GM21515 (cell line): ENCODE data around the gene NDUFB1.

Source experiments
- ATAC-seq: cut with Tn5 transposase; IDR thresholded peaks from one replicate; pipeline ENCODE4 v1.9.1; 2021; ENCODE audit not compliant: unreplicated experiment

Gene NDUFB1

DNA sequence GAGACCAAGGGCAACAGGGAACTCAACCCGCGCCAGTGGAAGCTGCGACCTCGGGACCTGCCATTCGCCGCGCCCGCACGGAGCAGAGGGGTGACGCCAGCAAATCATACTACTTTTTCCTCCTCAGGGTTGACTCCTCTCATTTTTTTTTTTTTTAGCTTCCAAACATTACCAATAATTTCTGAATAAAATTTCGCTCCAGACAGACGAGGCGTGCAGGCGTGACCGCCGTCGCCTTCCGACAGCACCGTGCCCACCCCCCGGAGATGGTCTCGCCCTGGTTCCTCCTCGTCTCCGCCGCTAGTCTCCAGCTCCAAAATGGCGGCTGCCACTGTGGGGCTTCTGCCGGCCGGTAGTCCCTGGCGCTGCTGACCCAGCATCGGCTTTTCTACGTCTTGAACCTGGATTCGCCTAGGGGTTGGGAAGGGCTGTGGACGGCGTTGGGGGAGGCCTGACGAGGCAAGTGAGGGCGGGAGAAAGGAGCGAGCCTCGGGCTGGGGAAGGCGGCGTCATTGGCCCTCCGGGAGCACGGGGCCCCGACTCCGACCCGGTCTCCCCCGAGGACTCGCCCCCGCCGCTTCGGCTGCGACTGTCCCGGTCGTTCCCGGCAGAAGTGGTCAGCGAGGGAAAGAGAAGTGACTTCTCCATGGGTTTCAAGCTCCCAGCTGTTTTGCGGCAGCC, at the start of gene NDUFB1, which contains the start of gene CPSF2:
Gene NDUFB1 (minus strand): TSS at position 37 of the 681 bp plus-strand sequence. CDS start 4,069 bp downstream, outside the sequence.
Gene CPSF2 (plus strand): TSS at position 300 of the 681 bp plus-strand sequence. CDS start 9,016 bp downstream, outside the sequence.
- ATAC-seq: peak; percentile 85

DNA sequence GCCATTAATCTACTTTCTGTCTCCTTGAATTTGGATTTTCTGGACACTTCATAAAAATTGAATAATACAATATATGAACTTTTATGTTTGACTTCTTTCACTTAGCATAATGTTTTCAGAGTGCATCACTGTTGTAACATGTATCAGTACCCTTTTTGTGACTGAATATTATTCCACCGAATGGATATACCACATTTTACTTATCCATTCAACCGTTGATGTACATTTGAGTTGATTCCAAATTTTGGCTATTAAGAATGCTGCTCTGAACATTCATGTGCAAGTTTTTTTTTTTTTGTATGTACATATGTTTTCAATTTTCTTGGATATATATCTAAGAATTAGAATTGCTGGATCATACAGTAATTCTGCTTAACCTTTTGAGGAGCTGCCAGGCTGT, 43.5 kb upstream of the NDUFB1 start:
- no peak for ATAC-seq

DNA sequence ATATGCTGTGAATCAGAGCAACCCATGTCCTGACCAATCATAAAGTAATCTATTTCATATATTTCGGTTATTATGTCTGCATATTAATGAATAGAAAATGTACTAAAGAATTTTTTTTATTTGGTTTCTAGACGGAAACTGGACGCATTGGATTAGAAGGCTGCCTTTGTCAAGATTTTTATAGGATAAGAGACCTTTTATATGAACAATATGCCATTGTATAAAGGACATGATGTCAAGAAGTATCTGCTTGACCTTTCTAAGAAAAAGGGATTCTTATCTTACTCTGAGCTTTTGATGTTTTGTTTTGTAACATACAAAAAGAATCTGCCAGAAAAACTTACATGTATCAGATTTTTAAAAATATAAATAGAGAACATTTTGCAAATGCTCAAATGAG, 40.0 kb upstream of the NDUFB1 start:
- ATAC-seq: no peak

DNA sequence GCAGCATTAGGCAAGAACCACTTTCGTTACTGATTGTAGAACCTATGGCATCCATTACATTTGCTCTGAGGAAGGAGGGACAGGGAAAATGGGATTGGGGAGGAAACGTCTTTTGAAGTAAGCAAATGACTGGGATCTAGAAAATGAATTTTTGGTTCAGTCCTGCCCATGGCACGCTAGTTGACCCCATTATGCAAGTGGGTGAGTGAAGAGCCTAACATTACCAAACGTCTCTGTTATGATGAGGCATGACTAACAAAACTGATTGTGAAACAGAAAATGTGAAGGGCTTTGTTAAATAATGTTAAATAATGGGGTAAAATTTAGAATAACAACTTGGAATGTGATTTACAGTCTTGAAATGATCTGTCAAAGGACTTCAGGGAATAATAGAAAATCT, 39.1 kb upstream of the NDUFB1 start:
- no peak for ATAC-seq

DNA sequence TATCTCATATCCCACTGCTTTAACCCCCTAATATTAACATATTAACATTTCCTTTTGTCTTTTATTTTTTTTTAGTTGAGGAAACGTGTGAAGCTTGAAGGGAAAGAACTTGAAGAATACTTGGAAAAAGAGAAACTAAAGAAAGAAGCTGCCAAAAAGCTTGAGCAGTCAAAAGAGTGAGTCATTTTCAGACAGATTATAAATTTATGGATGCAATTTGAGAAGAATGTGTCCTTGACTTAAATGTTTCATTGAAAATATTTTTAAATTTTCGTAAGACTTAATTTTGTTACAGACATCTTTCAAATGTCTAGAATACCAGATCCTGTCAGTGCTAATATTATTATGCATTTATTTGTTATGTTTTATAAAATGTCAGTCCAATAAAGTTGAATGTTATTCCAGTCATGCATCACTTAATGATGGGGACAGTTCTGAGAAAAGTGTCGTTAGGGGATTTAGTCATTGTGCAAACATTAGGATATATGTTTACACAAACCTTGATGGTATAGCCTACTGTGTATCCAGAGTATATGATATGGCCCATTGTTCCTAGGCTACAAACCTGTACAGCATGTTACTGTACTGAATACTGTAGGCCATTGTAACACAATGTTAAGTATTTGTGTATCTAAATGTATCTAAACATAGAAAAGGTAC, 32.9 kb upstream of the NDUFB1 start:
- no peak for ATAC-seq

DNA sequence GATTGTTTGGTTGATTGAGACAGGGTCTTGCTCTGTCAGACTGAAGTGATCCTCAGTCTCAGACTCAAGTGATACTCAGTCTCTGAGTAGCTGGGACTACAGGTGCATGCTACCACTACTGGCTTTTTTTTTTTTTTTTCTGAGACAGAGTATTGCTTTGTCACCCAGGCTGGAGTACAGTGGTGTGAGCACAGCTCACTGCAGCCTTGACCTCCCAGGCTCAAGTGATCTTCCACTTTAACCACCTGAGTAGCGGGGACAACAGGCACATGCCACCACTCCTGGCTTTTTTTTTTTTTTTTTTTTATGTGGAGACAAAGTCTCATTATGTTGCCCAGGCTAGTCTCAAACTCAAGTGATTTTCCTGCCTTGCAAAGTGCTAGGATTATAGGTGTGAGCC, 32.1 kb upstream of the NDUFB1 start:
- ATAC-seq: no peak

DNA sequence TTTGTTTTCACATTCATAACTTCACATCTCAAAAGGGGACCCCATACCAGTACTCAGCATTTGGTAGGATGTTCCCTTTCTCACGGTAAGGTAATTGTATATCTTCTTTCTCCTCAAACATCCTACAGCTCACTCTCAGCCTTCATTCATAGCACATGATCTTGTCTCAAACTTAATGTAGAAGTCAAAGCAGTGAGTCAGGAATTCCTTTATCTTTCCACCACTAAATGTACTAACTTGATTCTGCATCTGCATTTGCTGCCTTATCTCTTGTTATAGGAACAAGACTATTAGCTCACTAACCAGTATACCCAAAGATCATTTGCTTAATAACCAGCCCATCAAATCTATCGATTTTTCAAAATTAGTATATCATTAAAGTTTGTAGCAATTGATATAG, 23.2 kb upstream of the NDUFB1 start:
- no peak for ATAC-seq

DNA sequence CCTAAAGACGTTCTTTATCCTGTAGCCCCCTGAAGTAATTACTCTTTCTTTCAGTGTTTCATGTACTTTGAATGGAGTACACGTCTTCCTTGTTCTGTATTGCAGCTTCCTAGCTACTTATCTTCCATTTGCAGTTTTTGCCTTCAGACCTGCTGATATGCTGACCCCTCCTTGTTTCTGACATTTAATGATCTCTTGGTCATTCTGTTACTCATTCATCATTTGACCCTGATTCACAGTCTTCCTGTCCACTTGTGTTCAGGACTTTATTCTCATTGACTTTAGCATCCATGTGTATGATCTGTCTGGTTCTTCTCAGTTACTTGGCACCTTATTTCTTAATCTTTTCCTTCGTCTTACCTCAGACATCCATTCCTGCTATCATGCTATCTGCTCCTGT, 22.5 kb upstream of the NDUFB1 start:
- ATAC-seq: no peak

DNA sequence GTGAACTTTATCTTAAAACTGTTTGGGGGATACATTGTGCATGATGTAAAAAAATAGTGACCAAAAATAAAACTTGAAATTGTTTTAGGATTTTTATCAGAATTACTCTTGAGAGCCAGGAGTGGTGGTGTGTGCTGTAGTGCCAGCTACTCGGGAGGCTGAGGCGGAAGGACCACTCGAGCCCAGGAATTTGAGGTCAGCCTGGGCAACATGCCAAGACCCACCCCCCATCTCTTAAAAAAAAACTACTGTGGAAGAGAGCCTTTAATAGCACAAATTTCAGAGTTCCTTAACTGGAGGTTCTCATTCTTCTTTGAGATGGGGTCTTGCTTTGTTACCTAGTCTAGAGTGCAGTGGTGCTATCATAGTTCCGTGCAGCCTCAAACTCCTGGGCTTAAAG, 21.8 kb upstream of the NDUFB1 start:
- no peak for ATAC-seq

DNA sequence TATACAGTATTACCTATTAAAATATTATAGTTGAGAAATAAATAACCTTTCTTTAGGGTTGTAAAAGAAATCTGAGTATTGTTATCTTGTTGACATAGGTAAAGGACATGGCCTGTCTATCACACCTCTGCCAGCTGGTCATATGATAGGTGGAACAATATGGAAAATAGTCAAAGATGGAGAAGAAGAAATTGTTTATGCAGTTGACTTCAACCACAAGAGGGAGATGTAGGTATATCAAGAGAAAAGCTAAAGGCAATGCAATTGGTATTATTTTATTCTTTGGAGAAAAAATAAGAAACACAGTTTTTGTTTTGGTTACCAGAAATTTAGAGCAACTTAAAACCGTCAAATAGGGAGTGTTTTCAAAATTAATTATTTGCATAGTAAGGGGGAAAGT, 13.8 kb upstream of the NDUFB1 start:
- no peak for ATAC-seq

DNA sequence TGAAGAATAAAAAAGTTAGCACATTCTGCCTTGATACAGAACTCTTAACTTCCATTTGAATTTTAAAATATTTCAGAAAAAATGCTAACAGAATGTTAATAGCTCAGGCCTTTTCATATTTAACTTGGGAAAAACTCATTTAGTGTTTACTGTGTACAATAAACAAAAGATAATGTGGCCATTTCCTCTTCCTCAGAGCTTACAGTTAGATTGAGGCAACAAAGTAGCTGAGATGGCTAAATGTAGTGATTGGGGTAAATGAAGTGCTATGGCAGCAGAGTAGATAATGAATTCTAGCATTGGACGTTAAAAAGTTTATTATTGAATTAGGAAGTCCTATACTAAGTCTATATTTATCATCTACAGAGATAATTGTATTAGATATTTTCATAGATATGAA, 12.9 kb upstream of the NDUFB1 start:
- ATAC-seq: no peak

DNA sequence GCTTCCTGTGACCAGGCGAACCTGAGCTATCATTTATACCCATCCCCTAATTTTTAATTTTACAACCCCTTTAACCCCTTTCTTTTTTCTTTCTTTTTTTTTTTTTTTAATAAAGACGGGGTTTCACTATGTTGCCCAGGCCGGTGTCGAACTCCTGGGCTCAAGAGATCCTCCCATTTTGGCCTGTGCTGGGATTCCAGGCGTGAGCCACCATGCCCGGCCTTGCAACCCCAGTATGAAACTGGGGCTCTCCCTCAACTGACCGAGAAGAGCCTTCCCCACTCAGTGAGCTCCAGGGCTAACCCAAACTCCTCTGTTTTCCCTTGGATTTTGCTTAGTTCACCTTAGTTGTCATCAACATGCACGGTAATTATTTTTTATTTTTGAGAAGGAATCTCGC, 1.3 kb upstream of the NDUFB1 start:
- no peak for ATAC-seq

DNA sequence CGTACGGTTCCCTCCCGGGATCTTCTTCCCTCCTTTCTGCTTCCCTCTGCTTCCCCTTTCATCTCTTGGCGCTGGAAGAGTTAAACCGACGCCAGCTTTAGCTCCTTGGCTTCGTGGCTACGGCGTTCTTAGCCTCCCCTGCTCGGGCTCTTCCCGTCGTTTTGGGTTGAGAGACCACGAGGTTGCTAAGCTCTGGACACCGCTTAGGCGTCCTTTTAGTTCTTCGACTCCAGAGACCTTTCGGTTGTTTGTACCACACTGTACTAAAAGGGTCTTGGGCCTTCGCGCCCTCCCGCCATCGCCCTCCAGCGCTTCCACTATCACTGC, 808 bp upstream of the NDUFB1 start:
- peak; percentile 10 for ATAC-seq

DNA sequence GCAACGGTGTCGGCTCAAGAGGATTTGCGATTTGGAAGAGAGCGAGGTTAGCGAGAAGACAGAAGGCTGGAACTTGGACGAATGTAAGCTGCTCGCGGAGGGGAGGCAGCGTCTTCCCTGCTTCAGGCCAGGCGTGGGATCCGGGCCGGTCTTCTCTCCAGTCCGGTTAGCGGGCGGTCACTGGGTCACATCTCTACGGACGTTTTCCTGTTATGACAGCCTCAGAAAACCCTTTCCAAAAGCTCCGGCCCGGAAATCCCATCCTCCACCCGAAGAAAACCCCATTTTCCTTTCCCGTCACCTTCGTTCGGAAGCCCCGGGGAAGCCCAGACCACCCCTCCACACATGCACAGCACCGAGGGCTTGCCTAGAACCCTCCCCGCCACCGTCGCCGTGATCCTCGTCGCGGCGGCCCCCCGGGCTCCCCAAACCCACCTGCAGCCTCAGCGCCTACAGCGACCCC, 268 bp downstream of the NDUFB1 start:
- ATAC-seq: peak; percentile 25

DNA sequence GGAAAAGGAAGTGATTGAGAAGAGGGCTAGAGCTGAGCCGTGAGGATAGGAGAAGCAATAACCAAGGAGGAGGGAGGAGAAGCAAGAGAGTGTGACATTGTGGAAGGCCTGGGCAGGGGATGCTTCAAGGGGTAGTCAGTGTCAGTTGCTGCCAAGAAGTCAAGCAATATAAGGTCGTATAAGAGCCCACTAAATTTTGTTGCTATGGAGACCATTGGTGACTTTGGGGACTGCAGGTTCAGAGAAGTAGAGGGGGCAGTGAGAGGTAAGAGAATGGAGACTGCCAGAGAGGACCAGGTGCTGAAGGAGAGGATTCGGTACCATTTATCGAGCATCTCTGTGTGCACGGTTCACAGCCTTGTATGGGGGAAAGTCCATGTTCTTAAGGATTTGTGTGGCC, 12.0 kb downstream of the NDUFB1 start:
- ATAC-seq: no peak

DNA sequence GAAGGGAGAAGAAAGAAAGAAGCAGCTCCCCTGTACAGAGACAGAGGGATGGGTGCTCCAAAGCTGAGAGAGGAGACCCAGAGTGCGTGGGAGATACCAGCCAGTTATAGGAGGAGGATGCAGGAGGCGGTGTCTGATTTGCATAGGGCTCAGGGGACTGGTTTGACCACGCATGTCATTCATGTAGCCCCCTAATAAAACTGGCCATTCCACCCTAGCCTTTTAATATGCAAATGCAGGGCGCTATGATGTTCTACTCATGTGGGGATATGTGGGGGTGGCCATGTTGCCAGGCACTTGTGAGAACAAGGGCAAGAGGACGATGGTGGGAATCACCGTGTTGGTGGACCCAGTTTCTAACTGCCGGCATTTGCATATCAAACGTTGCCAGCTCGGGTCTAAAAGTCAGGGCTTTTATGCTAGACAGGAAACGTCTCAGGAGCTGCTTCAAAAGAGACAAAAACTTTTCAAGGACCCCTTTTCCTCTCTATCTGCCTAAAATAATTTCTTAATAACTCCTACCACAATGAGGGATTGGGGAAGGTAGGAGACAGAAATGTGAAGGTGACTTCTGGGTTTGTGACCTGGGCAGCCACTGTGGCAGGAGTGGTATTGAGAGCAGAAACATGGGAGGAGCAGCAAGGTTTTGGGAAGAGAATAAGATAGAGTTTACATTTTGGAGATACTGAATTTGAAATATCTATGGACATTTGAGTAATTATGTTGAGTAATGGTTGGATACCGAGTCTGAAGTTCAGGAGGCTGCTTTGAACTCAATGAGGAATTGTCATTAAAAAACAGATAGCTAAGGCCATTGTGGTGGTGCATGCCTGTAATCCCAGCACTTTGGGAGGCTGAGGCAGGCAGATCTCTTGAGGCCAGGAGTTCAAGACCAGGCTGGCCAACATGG, 12.9 kb downstream of the NDUFB1 start:
- ATAC-seq: no peak

DNA sequence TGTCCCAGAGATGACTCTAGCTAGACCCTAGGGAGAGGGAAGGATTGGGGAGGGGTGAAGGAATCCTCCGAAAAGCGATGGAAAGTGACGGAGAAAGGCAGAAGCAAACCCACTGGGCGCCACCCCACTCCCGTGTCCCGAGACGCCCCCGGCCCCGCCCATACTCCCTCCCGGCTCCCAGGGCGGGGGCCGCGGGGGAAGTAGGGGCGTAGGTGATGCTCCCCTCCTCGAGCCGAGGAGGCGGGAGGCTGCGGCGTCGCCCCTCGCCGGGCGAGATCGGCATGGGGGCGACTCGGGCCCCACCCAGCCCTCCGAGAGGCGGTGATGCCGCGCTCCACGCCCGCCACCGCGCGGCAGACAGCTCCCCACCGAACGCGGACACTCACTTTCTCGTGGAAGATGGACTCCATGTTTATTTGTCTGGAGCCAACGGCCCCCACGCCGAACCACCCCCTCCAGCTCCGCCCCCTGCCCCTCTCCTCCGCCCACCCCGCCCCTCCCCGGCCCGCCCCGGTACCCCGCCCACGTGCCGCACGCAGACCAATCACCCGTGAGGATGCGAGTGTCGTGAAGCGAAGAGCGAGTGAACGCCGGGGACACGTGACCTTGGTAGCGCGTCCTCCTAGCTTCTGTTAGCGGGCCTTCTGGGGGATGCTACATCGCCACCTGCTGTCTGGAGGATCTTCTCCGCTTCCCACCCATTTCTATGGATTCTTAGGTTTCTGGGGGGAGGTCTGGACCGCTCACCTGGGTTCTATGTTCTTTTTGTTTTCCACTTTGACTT, 15.2 kb downstream of the NDUFB1 start, which contains the start of gene ATXN3:
Gene ATXN3 (minus strand): TSS at position 440 of the 784 bp plus-strand sequence. CDS start 30 bp downstream, at position 410.
- peak; percentile 87 for ATAC-seq

DNA sequence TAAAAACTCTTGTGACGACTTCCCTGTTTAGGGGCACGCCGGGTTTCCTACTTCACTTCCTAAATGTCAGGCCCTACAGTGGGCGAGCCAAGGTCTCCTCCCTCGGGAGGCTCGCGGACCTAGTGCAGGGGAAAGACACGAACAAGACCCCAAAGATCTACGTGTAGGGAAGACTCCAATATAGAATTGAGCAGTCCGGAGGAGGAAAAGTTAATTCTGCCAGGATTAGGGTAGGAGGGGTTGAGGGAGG, 15.7 kb downstream of the NDUFB1 start:
- ATAC-seq: peak; percentile 21

DNA sequence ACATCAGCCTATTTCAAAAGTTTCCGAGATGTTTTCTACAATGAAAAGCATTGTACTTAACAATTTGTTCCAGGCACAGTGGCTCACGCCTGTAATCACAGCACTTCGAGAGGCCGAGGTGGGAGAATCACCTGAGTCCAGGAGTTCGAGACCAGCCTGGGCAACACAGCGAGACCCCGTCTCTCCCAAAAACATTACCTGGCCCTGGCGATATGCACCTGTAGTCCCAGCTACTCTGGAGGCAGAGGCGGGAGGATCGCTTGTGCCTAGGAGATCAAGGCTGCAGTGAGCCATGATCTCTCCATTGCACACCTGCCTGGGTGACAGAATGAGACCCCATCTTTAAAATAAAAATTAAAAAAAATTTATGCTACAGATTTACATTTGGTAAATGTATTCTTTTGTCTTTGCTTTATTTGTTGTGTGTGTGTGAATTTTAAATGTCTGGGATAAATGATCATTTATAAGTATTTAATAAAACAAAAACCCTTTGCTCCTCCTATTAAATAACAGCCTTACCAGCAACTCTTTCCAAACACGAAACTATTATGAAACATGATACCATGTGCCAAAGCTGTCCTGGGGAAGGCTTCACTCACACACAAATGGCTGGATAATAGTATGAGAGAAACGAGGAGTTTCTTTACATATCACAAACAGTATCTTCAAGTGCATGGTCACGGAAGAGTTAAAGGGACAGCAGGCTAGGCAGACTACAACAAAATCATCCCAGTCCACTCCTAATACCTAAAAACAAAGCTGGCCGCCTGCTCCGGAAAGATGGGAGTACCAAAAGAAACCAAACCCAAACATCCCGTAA, 16.2 kb downstream of the NDUFB1 start:
- ATAC-seq: no peak

DNA sequence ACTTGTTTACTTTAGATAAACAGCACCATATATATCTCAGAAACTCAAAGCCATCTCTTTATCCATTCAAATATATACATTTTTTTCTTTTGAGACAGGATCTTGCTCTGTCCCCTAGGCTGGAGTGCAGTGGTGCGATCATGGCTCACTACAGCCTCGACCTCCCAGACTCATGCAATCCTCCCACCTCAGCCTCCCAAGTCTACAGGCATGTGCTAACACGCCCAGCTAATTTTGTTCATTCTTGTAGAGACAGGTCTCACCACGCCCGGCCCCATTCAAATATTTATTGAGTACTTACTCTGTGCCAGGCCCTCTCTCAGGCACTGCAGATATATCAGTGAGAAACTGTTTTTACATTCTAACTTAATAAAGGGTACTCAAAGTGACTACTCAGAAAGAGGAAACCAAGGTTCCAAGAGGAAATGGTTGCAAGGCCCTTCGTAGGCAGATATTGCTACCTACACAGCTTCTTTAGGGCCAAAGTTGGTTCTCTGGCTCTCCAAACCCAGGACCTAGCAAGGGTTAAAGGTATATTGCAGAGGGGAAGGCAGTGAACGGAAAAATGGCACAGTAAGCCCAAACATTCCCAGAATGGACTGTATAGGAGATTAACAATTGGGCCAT, 18.0 kb downstream of the NDUFB1 start:
- ATAC-seq: no peak
